ENCODE data around the gene TNFRSF18. TPM values are rescaled to one million over a fixed set of nuclear protein-coding genes. Genes with fewer than 3 reads are reported as not detected.

TNFRSF18 gene
- total and polyA plus RNA-seq, 10 of the 15 experiments (the other 5 are each of a cell fraction or from before 2014, with no cell fraction given): 0.18 to 7.5 (median 1.5) TPM; not detected in 1

GRCh38 chr1:1177452-1178206, 28.8 kb downstream of the TNFRSF18 start:
- H3K27me3 ChIP-seq (replicated peaks in 1 of 2; ENCODE audit: control insufficient read depth in 2 of 2, insufficient read depth in 2 of 2, low read length in 1 of 2): no peaks in the 10 kb centered on the region; a peak in 3 of 4 replicates

More at GRCh38 chr1:1177452-1178206, 28.8 kb downstream of the TNFRSF18 start:
- no peak overlapping the region for H3K27ac ChIP-seq (ENCODE audit: control insufficient read depth, insufficient read depth)
- in situ Hi-C loops (cut with MboI) (no loop called here), intact Hi-C loops (cut with micrococcal nuclease; ENCODE audit: unreplicated experiment) (no loop called here)
- H3K4me2 ChIP-seq (ENCODE audit: control insufficient read depth, insufficient read depth): no peak overlapping the region
- H3K36me3 ChIP-seq (ENCODE audit: control insufficient read depth in 2 of 2, insufficient read depth in 2 of 2, low read length in 1 of 2): no peaks in the 10 kb centered on the region
- H3K4me3 ChIP-seq: no peak overlapping the region
- 56% methylated on average over 21 of the region's 21 CpGs for WGBS (ENCODE audit: insufficient coverage, insufficient replicate concordance, low lambda C conversion rate, missing lambda C conversion rate)
- CTCF ChIA-PET: no interaction called here
- SMC1A ChIA-PET (ENCODE audit: uncharacterized antibody, unreplicated experiment): no interaction called here
- POLR2A ChIA-PET: no interaction called here
- no peak for DNase-seq (ENCODE audit: low read depth, low spot score)
- no peak overlapping the region for H2AFZ ChIP-seq (ENCODE audit: control insufficient read depth, low read depth, low read length)
- no peaks in the 10 kb centered on the region for H3K79me2 ChIP-seq (ENCODE audit: control insufficient read depth, insufficient read depth, low read length)
- no peak for FAIRE-seq
- peaks cover 4% of the 10 kb centered on the region for H3K4me1 ChIP-seq (ENCODE audit: control insufficient read depth, insufficient read depth, low read length)
- TF ChIP-seq RELB (IDR thresholded peaks at IDR 0.05; ENCODE audit: low read depth) (no peak), NBN (IDR thresholded peaks at IDR 0.05) (no peak), ASH2L (IDR thresholded peaks at IDR 0.05; ENCODE audit: borderline replicate concordance, low read depth) (no peak), ZZZ3 (IDR thresholded peaks at IDR 0.05; ENCODE audit: control insufficient read depth, insufficient read length, low read depth) (no peak), CHD1 (IDR thresholded peaks at IDR 0.05; ENCODE audit: low read depth, low read length) (no peak), POU2F2 (IDR thresholded peaks at IDR 0.05; ENCODE audit: borderline replicate concordance, low read depth, low read length) (no peak), RBBP5 (conservative IDR thresholded peaks at IDR 0.05) (no peak), EZH2 (IDR thresholded peaks at IDR 0.05; ENCODE audit: borderline replicate concordance, control insufficient read depth, low read depth, low read length) (no peak), MEF2B (IDR thresholded peaks at IDR 0.05; ENCODE audit: partially characterized antibody, poor library complexity, severe bottlenecking) (no peak), STAT1 (conservative IDR thresholded peaks at IDR 0.05) (no peak), CEBPB (IDR thresholded peaks at IDR 0.05; ENCODE audit: borderline replicate concordance in 1 of 2, low read depth in 2 of 2, low read length in 2 of 2) (no peak), TARDBP (IDR thresholded peaks at IDR 0.05; ENCODE audit: borderline replicate concordance) (no peak), SRF (IDR thresholded peaks at IDR 0.05; ENCODE audit: low read depth in 2 of 2, low read length in 2 of 2) (no peak), IKZF2 (IDR thresholded peaks at IDR 0.05) (no peak), RAD21 (IDR thresholded peaks at IDR 0.05; ENCODE audit: insufficient read depth, low read depth, low read length) (no peak), EED (IDR thresholded peaks at IDR 0.05; ENCODE audit: low read depth) (no peak)
- ATAC-seq: no peak
- no peaks in the 10 kb centered on the region for H4K20me1 ChIP-seq (ENCODE audit: control insufficient read depth, insufficient read depth)
- no peak overlapping the region for H3K9ac ChIP-seq (ENCODE audit: control insufficient read depth, insufficient read depth, low read length)
- no peaks in the 10 kb centered on the region; the same call in 2 of the 3 replicates for H3K9me3 ChIP-seq (replicated peaks; ENCODE audit: control insufficient read depth, insufficient read depth, low read length)
- RAD21 ChIA-PET (ENCODE audit: unreplicated experiment): no interaction called here
- no TSS peak for BruUV-seq (replicated peaks)
